WTC11 (cell line): ENCODE data around the gene PIGV. TPM values are rescaled to one million over a fixed set of nuclear protein-coding genes. Genes with fewer than 3 reads are reported as not detected.

Source experiments
- ATAC-seq: fragments of 200-7000 bp; cut with Tn5 transposase; 2 replicates; pipeline ENCODE4 v1.10.0; 2021; ENCODE audit warnings: mild to moderate bottlenecking, moderate library complexity
- CTCF ChIA-PET: fragments of 300-600 bp; sonication (Branson Sonifier 250); formaldehyde crosslinking; loops from one replicate; lab custom pipeline; 2021; ENCODE audit warnings: antibody characterized with exemption; lab: Charles Lee
- POLR2A ChIA-PET: fragments of 350-600 bp; sonication (Branson Sonifier 250); formaldehyde crosslinking; loops from one replicate; lab custom pipeline; 2021; ENCODE audit warnings: antibody characterized with exemption; lab: Charles Lee
- DNase-seq: peaks from one replicate; pipeline ENCODE4 v3.0.0; 2021; ENCODE audit warnings: low spot score
- H3K27ac Mint-ChIP-seq: 2 replicates; pipeline ENCODE4 v1.8.0; 2021; ENCODE audit warnings: mixed read lengths
- H3K27me3 Mint-ChIP-seq: 2 replicates; pipeline ENCODE4 v1.8.0; 2021; ENCODE audit warnings: low read depth, mild to moderate bottlenecking, moderate library complexity, mixed read lengths
- H3K36me3 Mint-ChIP-seq: 2 replicates; pipeline ENCODE4 v1.8.0; 2021; ENCODE audit warnings: mixed read lengths
- H3K4me1 Mint-ChIP-seq: 2 replicates; pipeline ENCODE4 v1.8.0; 2022; ENCODE audit warnings: mixed read lengths
- H3K4me3 Mint-ChIP-seq: 2 replicates; pipeline ENCODE4 v1.8.0; 2021; ENCODE audit warnings: mild to moderate bottlenecking, moderate library complexity, mixed read lengths
- H3K9me3 Mint-ChIP-seq: 2 replicates; pipeline ENCODE4 v1.8.0; 2021; ENCODE audit warnings: mixed read lengths
- AFF4 ChIP-seq: sonication (generic); formaldehyde crosslinking; IDR thresholded peaks from 2 replicates; pipeline ENCODE4 v1.8.1; 2023; ENCODE audit warnings: mild to moderate bottlenecking, missing genetic modification reagents, borderline replicate concordance
- ESRRA ChIP-seq: sonication (generic); formaldehyde crosslinking; IDR thresholded peaks from 2 replicates; pipeline ENCODE4 v1.8.1; 2022; ENCODE audit warnings: mild to moderate bottlenecking, missing genetic modification reagents, borderline replicate concordance
- FOXJ3 ChIP-seq: sonication (generic); formaldehyde crosslinking; IDR thresholded peaks from 2 replicates; pipeline ENCODE4 v1.9.0; 2021; ENCODE audit warnings: missing genetic modification reagents, mild to moderate bottlenecking, borderline replicate concordance
- FOXP1 ChIP-seq: sonication (generic); formaldehyde crosslinking; IDR thresholded peaks from 2 replicates; pipeline ENCODE4 v1.8.0; 2022; ENCODE audit warnings: missing genetic modification reagents, mild to moderate bottlenecking, moderate library complexity, borderline replicate concordance
- JUN ChIP-seq: sonication (generic); formaldehyde crosslinking; IDR thresholded peaks from 2 replicates; pipeline ENCODE4 v1.8.0; 2023; ENCODE audit warnings: mild to moderate bottlenecking, missing genetic modification reagents
- RORB ChIP-seq: fragments of 250-450 bp; sonication (Bioruptor Pico); IDR thresholded peaks from 2 replicates; pipeline ENCODE4 v1.9.0; 2021; ENCODE audit warnings: mild to moderate bottlenecking
- TEAD4 ChIP-seq: sonication (generic); formaldehyde crosslinking; IDR thresholded peaks from 2 replicates; pipeline ENCODE4 v1.8.0; 2022; ENCODE audit warnings: mild to moderate bottlenecking, missing genetic modification reagents
- total RNA-seq: library from RNA; stranded (reverse); gene quantifications from 3 replicates; pipeline ENCODE4 v1.2.3, GENCODE V29; 2021
- TF ChIP-seq, protein P1 (sequence below): sonication (generic); formaldehyde crosslinking; IDR thresholded peaks from 2 replicates; pipeline ENCODE4 v1.8.0; 2022; ENCODE audit warnings: missing genetic modification reagents
- TF ChIP-seq, protein P2 (sequence below): sonication (generic); formaldehyde crosslinking; IDR thresholded peaks from 2 replicates; pipeline ENCODE4 v1.8.1; 2022; ENCODE audit warnings: mild to moderate bottlenecking, missing genetic modification reagents, moderate library complexity, borderline replicate concordance
- TF ChIP-seq, protein P3 (sequence below): fragments of 250-450 bp; sonication (Bioruptor Pico); IDR thresholded peaks from 2 replicates; pipeline ENCODE4 v1.9.0; 2021; ENCODE audit warnings: mild to moderate bottlenecking, borderline replicate concordance

Gene PIGV
- total RNA-seq, 1 experiment from 2014 or later, result 15.0 TPM

GRCh38 chr1:26748351-26748750, 39.4 kb upstream of the PIGV start (continued):
- TF ChIP-seq TEAD4 (CRISPR knock-in tag), result no peak
- no peak for TF ChIP-seq FOXP1 (CRISPR knock-in tag)
- TF ChIP-seq, protein P1, sequence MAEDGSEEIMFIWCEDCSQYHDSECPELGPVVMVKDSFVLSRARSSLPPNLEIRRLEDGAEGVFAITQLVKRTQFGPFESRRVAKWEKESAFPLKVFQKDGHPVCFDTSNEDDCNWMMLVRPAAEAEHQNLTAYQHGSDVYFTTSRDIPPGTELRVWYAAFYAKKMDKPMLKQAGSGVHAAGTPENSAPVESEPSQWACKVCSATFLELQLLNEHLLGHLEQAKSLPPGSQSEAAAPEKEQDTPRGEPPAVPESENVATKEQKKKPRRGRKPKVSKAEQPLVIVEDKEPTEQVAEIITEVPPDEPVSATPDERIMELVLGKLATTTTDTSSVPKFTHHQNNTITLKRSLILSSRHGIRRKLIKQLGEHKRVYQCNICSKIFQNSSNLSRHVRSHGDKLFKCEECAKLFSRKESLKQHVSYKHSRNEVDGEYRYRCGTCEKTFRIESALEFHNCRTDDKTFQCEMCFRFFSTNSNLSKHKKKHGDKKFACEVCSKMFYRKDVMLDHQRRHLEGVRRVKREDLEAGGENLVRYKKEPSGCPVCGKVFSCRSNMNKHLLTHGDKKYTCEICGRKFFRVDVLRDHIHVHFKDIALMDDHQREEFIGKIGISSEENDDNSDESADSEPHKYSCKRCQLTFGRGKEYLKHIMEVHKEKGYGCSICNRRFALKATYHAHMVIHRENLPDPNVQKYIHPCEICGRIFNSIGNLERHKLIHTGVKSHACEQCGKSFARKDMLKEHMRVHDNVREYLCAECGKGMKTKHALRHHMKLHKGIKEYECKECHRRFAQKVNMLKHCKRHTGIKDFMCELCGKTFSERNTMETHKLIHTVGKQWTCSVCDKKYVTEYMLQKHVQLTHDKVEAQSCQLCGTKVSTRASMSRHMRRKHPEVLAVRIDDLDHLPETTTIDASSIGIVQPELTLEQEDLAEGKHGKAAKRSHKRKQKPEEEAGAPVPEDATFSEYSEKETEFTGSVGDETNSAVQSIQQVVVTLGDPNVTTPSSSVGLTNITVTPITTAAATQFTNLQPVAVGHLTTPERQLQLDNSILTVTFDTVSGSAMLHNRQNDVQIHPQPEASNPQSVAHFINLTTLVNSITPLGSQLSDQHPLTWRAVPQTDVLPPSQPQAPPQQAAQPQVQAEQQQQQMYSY (CRISPR knock-in tag), result no peak
- TF ChIP-seq AFF4 (CRISPR knock-in tag), result no peak

DNA sequence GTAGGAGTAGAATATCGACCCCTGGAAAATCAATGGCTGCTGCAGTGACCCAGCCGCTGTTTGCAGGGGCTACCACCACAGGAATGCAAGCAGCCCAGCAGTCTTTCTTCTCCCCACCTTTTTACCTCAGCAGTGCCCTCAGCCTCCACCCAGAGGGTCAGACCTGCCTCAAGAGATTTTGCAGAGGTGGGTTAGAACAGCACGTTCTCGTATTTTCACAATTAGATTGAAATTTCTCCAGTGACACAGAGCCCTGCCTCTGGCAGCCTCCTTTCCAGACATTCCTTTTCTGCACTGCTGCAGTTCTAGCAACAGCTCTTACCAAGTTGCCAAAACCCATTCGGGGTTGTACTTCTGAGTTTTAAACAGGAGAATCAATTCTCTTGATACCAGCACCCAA, 38.3 kb upstream of the PIGV start:
- Mint-ChIP-seq H3K4me1 (peaks cover 2% of the 10 kb centered on the region), H3K9me3 (no peaks in the 10 kb centered on the region), H3K27me3 (no peaks in the 10 kb centered on the region), H3K4me3 (no peak overlapping the region), H3K27ac (no peak overlapping the region), H3K36me3 (peaks cover 80% of the 10 kb centered on the region)
- ATAC-seq, result no peak
- TF ChIP-seq FOXJ3 (CRISPR knock-in tag), result no peak
- TF ChIP-seq, protein P2, sequence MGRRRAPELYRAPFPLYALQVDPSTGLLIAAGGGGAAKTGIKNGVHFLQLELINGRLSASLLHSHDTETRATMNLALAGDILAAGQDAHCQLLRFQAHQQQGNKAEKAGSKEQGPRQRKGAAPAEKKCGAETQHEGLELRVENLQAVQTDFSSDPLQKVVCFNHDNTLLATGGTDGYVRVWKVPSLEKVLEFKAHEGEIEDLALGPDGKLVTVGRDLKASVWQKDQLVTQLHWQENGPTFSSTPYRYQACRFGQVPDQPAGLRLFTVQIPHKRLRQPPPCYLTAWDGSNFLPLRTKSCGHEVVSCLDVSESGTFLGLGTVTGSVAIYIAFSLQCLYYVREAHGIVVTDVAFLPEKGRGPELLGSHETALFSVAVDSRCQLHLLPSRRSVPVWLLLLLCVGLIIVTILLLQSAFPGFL (CRISPR knock-in tag), result no peak
- no peak for DNase-seq
- POLR2A ChIA-PET, result no interaction called here
- CTCF ChIA-PET, result no interaction called here

DNA sequence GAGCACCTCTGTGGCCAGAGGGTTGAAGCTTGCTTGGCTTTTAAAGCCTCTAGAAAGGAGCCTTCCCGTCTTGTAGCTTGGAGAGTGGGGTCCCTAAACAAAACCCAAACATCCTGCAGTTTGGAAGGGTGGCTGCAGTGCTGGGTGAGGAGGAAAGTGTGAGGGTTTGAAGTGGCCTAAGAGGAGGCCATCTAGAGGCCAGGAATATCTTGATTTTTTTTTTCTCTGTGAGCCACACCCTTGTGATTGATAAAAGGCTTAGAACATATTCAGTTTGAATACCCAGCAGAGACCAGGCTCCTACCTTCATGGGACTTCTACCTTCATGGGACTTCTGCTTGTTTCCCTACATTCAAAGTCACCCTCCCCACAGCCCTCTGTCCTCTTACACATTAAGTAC, 37.3 kb upstream of the PIGV start:
- H3K9me3 Mint-ChIP-seq, result no peaks in the 10 kb centered on the region
- ATAC-seq (no peak), DNase-seq (no peak)
- peaks cover 78% of the 10 kb centered on the region for H3K36me3 Mint-ChIP-seq
- no peak overlapping the region for H3K27ac Mint-ChIP-seq
- POLR2A ChIA-PET, result interaction anchor here (0.6 kb wide), 1 partner anchor 41 kb away, joined by 4 read pairs; no protein-coding TSS in a partner anchor
- H3K4me3 Mint-ChIP-seq, result no peak overlapping the region
- CTCF ChIA-PET, result interaction anchor here (1.0 to 1.2 kb wide), 2 partner anchors 38 to 73 kb away, joined by 3 read pairs; no protein-coding TSS in a partner anchor
- H3K4me1 Mint-ChIP-seq, result no peaks in the 10 kb centered on the region; the same call in 1 of the 2 replicates
- H3K27me3 Mint-ChIP-seq, result no peaks in the 10 kb centered on the region
- TF ChIP-seq FOXJ3 (CRISPR knock-in tag), result no peak
- TF ChIP-seq, protein P3, sequence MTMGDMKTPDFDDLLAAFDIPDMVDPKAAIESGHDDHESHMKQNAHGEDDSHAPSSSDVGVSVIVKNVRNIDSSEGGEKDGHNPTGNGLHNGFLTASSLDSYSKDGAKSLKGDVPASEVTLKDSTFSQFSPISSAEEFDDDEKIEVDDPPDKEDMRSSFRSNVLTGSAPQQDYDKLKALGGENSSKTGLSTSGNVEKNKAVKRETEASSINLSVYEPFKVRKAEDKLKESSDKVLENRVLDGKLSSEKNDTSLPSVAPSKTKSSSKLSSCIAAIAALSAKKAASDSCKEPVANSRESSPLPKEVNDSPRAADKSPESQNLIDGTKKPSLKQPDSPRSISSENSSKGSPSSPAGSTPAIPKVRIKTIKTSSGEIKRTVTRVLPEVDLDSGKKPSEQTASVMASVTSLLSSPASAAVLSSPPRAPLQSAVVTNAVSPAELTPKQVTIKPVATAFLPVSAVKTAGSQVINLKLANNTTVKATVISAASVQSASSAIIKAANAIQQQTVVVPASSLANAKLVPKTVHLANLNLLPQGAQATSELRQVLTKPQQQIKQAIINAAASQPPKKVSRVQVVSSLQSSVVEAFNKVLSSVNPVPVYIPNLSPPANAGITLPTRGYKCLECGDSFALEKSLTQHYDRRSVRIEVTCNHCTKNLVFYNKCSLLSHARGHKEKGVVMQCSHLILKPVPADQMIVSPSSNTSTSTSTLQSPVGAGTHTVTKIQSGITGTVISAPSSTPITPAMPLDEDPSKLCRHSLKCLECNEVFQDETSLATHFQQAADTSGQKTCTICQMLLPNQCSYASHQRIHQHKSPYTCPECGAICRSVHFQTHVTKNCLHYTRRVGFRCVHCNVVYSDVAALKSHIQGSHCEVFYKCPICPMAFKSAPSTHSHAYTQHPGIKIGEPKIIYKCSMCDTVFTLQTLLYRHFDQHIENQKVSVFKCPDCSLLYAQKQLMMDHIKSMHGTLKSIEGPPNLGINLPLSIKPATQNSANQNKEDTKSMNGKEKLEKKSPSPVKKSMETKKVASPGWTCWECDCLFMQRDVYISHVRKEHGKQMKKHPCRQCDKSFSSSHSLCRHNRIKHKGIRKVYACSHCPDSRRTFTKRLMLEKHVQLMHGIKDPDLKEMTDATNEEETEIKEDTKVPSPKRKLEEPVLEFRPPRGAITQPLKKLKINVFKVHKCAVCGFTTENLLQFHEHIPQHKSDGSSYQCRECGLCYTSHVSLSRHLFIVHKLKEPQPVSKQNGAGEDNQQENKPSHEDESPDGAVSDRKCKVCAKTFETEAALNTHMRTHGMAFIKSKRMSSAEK, result no peak
- no peak for TF ChIP-seq RORB (CRISPR knock-in tag)
- no peak for TF ChIP-seq ESRRA (CRISPR knock-in tag)
- no peak for TF ChIP-seq JUN (CRISPR knock-in tag)
